GM12891 (cell line): Measurements from ENCODE around the gene PPFIBP1.

Experiments used
- POLR2A ChIP-seq: IDR thresholded peaks from 2 replicates; pipeline ENCODE4 v1.6.1; 2011; ENCODE audit warnings: low read depth, low read length, control low read depth
- TAF1 ChIP-seq: IDR thresholded peaks from 2 replicates; pipeline ENCODE4 v1.6.1; 2011; ENCODE audit warnings: low read depth, low read length, control low read depth

- no peak for TF ChIP-seq POLR2A
- no peak for TF ChIP-seq TAF1
These were observed 209.8 kb downstream of the PPFIBP1 start for GRCh38 chr12:27733791-27734190.
